Measurements from ENCODE around the gene PRM3.
A peak's percentile ranks its signal among the peaks of the same experiment; 100 is the strongest.

Gene PRM3

DNA sequence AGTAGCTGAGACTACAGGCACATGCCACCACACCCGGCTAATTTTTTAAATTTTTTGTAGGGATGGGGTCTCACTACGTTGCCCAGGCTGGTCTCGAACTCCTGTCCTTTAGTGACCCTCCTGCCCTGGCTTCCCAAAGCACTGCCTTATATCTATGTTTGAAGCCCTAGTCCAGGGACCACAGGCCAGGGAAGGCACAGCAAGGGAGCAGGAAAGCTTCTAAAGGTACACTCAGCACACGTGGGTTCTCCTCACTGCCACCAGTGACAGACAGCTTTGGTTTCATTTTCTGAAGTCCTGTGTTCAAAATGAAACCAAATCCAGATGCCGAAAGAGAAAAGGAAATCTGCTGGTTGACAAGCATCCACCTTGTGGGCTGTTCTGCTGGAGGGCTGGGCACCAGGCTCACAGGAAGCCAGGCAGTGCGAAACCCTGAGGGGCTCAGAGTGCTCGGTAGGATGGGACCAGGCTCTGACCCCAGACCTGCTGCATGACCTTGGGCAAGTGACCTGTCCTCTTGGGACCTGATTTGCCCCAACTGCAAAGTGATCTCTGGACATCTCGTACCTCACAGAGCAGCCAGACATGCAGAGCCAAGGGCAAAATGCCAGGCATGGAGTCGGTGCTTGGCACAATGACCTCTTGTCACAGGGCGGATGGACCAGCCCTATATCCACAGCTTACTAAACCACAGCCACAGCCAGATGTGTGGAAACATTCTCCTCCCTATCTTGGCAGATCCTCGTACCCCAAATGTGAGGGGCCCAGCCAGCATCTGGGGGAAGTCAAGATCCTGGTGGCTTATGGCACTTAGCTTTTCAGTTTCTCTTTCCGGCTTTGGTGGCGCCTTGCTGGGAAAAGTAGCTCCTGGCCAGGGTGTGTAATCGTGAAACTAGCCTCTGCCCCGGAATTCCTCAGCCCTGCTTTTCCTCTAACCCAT lies 14.6 kb downstream of the PRM3 start:
- DNase-seq = no peak

- DNase-seq = peak; percentile 80
These were observed 16.1 kb downstream of the PRM3 start for GRCh38 chr16:11257131-11257938.

GRCh38 chr16:11256661-11257130 lies 16.7 kb downstream of the PRM3 start:
- peak; percentile 44 for DNase-seq

DNA sequence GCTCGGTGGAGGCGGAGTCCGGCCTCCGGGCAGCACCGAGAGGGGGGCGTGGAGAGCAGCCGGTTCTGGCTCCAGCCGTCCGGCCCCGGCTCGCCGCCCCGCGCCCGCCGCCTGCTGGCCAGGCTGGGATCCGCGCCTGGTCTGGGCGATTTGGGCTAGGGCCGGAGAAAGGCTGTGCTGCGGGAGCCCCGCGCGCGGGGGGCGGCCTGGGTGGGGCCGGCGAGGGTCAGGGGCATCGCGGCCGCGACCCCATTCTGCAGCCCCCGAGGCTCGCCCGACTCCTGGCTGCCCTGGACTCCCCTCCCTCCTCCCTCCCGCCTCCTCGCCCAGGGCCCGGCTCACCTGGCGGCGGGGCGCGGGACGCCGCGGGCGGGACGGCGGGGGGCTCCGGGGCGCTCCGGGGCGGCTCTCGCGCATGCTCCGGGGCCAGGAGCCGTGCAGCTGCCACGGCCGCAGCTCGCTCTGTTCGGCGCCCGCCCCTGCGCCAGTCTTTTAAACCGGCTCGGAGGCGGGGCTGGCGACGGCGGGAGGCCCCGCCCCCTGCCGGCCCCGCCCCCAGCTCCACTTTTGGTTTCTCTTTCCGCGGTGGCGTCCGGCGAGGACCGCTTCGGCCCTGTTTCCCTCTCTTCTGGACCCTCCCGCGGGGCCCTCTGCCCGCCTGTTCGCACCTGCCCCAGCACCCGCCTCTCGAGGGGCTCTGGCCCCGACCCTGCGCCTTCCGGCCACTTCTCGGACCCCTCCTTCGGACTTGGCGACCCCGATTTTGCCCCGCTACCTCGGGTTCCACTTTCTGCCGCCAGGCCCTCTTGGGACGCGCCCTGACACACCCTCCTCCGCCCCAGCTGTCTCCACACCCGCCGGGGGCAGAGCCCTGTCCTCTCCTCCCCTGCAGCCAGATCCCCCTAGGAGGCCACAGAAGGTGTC lies 17.4 kb downstream of the PRM3 start, which contains the start of gene SOCS1:
SOCS1 (minus strand) TSS at position 468 of the 924 bp plus-strand sequence. CDS start 726 bp downstream, outside the sequence.
- peak; percentile 86 for DNase-seq

DNA sequence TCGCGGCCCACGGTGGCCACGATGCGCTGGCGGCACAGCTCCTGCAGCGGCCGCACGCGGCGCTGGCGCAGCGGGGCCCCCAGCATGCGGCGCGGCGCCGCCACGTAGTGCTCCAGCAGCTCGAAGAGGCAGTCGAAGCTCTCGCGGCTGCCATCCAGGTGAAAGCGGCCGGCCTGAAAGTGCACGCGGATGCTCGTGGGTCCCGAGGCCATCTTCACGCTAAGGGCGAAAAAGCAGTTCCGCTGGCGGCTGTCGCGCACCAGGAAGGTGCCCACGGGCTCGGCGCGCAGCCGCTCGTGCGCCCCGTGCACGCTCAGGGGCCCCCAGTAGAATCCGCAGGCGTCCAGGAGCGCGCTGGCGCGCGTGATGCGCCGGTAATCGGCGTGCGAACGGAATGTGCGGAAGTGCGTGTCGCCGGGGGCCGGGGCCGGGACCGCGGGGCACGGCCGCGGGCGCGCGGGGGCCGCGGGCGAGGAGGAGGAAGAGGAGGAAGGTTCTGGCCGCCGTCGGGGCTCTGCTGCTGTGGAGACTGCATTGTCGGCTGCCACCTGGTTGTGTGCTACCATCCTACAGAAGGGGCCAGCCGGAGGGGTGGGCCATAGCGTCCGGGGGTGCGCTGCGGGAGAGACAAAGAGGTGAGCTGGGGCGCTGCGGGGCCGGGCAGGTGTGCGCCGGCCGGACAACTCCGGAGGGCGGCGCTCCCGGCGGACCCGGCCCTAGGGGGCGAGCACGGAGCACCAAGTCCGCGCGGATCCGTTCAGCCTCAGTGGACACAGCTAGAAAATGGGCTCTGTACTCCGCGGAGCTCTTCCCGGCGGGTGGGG lies 18.3 kb downstream of the PRM3 start:
- DNase-seq = peak; percentile 44

DNA sequence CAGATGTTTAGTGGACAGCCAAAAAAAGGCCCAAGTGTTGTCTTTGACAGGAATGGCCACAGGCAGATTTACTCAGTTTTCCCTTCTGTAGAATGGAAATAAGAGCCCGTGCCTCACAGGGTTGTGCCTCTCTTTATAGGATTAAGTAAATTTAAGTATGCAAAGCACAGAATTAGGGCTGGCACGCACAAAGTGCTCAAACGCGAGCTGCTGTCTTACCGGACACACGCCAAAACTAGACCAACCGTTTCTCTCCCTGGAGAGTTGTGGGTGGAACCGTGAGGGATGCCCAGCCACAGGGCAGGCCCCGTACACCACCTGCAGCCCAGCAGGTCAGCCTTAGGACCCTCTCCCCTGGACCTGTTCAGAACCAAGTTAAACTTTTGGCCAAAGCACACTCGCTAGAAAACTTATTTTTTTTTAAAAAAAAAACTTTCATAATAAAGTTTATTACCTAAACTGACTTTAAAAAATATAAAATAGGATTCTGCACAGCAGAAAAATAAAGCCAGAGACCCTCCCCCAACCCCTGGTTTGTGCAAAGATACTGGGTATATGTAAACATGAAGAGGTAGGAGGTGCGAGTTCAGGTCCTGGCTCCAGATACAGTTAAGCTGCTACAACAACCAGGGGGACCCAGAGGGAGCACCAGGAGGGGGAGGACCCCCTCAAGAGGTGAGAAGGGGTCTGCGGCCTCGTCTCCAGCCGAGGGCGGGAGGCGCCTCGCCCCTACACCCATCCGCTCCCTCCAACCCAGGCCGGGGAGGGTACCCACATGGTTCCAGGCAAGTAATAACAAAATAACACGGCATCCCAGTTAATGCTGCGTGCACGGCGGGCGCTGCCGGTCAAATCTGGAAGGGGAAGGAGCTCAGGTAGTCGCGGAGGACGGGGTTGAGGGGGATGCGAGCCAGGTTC lies 19.2 kb downstream of the PRM3 start:
- DNase-seq = no peak

DNA sequence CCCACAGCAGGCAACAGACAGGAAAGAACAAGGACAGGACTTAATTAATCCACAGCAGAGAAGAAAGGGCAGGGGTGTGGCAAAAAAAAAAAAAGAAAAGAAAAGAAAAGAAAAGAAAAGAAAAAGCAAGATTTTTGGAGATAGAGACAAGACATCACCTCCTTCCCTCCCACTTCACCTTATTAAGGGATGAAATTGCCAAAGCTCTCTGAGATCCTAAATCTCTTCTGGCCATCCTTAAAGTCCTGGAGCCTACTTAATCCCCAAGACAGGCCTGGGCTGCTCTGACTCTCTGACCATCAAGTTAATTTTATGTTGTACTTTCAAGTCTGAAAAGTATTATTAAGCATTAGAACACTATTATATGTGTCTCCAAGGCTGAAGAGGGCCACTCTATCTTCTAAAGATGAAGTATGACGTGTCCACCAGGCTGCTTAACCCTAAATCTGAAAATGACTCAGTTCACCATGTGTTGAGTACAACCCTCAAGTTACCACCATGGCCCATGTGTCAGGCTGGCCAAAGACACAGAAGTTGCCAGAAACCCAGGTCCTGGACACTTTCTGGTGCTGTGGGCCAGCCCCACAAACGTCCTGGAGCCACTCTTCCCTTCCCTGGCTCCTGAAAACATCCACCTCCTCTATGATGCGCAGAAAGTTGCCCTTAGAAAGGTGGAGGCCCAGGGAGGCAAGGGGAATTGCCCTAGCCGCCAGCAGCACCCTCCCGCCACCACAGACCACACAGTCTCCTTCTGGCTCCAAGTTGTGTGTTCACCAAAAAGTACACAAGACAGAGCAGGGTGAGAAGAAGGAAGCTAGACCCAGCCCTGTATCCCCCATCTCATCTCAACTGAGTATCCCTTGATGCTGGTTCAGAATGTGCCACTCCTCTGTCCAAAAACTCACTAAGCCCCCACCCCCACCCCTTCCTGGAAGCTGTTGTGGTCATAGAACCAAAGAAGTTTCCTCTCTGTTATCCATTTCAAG lies 20.1 kb downstream of the PRM3 start:
- DNase-seq = no peak

DNA sequence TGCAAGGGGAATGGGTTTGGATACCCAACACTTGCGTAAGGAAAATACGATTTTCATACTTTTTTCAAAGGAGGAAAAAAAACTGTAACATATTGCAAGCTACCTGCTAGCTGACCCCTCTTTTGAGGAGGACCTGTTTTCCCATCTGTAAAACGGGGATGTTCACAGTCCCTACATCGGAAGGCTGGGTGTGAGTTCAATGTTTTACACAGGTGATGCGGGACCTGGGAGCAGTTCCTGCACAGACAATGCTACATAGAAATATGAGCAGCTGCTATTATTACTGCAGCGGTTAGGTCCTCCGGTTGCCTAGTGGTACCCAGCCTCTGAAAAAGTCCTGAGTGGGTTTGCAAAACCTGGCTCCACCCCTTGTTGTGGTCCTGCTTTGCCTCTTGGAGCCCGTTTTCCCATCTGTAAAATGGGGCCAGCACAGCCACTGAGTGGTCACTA lies 20.9 kb downstream of the PRM3 start:
- no peak for DNase-seq

DNA sequence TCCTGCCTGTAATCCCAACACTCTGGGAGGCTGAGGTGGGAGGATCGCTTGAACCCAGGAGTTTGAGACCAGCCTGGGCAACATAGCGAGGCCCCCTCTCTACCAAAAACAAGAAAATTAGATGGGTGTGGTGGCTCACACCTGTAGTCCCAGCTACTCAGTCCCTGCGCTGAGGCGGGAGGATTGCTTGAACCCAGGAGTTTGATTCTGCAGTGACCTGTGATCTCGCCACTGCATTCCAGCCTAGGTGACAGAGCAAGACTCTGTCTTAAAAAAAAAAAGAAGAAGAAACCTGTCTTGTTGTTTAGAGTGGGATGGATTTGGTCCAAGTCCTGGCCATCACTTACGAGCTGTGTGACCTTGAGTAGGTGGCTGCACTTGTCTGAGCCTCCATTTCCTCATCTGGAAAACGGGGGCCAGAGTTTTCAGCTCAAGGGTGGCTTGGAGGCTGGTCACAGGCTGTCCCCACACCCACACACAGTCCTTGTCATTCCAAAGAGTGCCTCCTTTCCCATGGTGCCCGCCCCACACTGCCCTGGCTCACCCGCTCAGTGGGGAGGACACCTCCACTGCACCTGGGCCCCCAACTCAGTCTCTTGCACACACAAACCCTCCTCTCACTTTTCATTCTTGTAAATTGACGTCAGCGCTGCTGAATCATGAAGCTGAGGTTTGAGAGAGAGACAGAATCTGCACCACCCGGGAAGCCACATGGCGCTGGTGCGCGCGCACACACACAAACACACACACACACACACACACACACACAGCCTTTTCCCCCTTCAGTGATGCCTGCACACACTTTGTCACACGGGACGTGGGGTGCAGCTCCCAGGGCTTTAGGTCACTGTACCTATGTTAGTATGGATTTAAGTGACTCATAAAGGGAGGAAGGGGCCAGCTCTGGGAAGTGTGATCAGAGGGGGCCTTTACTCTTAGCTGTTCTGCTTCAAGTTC lies 21.6 kb downstream of the PRM3 start:
- peak; percentile 82 for DNase-seq

GRCh38 chr16:11250786-11251524 lies 22.5 kb downstream of the PRM3 start:
- no peak for DNase-seq

GRCh38 chr16:11250091-11250785 lies 23.2 kb downstream of the PRM3 start:
- peak; percentile 46 for DNase-seq

DNA sequence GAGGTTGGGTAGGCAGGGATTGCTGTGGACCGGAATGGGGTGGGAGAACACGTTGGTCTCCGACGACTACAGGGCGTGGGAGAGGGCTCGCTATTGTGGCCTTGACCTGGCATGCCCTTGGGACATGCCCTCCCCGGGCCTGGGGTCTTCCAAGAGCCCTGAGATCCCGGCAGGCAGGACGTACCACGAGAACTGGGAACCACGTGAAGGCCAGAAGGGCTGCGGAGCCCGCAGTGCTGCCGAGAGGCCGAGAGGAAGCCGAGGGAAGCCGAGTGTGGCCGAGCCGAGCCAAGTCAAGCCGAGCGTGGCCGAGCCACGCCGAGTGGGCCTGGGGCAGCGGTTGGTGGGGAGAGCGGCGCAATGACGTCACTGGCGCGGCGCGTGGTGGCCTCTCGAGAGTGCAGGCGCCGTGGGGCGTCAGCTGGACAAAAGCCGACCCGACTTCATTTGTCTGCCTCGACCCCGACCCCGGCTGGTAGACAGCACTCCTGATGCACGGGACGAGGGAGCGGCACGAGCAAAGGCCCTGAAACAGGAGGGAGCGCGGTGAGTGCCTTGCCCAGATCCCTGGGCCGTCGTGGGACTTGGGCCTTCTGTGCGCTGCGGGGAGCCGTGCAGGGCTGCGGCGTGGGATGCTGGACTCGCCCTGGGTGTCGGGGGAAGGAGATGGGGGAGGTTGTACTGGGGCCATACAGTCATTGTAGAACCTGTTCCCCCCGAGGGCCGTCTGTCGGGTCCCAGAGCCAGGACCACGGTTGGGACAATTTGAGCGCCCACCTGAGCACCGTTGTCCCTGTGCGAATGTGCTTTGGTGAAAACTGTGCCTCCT lies 24.0 kb downstream of the PRM3 start:
- DNase-seq = no peak

GRCh38 chr16:11248133-11248532 lies 25.3 kb downstream of the PRM3 start:
- DNase-seq = no peak

GRCh38 chr16:11245988-11246387 lies 27.4 kb downstream of the PRM3 start:
- no peak for DNase-seq

DNA sequence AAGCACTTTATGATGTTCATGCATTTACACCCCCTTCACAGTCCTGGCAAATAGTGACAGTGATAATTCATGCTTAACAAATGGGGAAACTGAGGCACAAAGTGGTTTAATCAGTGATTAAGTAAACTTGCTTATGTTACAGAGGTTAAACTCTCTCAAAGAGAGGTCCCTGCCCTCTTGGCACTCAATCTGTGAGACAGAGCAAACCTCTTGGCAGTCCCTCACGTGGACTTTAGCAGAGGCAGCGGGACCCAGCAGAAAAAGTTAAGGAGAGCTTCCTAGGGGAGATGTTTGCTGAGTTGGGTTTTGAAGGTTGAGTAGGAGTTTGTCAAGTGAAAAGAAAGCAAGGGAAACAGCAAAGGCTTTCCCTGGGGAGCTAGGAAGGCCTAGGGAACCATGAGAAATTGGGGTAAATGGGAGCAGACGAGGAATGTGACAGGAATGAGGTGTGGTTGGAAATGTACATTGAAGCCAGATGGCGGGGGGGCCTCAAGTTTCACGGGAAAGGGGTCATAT lies 28.1 kb downstream of the PRM3 start:
- DNase-seq = no peak

Data from fibroblast of upper back skin (primary cell).